Naive thymus-derived CD4-positive, alpha-beta T cell (primary cell): ENCODE results near the gene SPTBN5. TPM values are rescaled to one million over a fixed set of nuclear protein-coding genes. Genes with fewer than 3 reads are reported as not detected.

ENCODE experiments used
- ATAC-seq: fragments of 150-1000 bp; cut with Tn5 transposase; 2 replicates; pipeline ENCODE4 v1.10.0; 2021; ENCODE audit warnings: mild to moderate bottlenecking, moderate library complexity
- CTCF ChIA-PET: fragments of 350-600 bp; sonication (Branson Sonifier 250); formaldehyde crosslinking; loops from one replicate; lab custom pipeline; 2021; ENCODE audit warnings: antibody characterized with exemption; lab: Charles Lee
- POLR2A ChIA-PET: fragments of 350-600 bp; sonication (Branson Sonifier 250); formaldehyde crosslinking; loops from one replicate; lab custom pipeline; 2021; ENCODE audit warnings: antibody characterized with exemption, inconsistent platforms; lab: Charles Lee
- DNase-seq, 9 donors: peaks; one replicate each; pipeline versions ENCODE4 v3.0.0 to v3.0.0-alpha.2; 2020 to 2022; ENCODE audit warnings: mixed read lengths in 1 of 9
- H3K27ac ChIP-seq: one replicate; pipeline ENCODE4 v1.7.0; 2013; ENCODE audit warnings: mild to moderate bottlenecking, low read depth, low read length, moderate library complexity
- H3K27me3 ChIP-seq, 2 donors: one replicate each; pipeline ENCODE4 v1.7.0; 2013; ENCODE audit warnings: low read length in 2 of 2, mild to moderate bottlenecking in 2 of 2, moderate library complexity in 2 of 2; ENCODE audit not compliant: control insufficient read depth in 2 of 2, insufficient read depth in 2 of 2
- H3K36me3 ChIP-seq, 3 experiments: 1 replicate in 2 of 3; 2 replicates in 1 of 3; pipeline ENCODE4 v1.7.0; 2013; ENCODE audit warnings: low read length in 3 of 3, mild to moderate bottlenecking in 3 of 3, moderate library complexity in 1 of 3; ENCODE audit not compliant: insufficient read depth in 3 of 3, control insufficient read depth in 2 of 3
- H3K4me1 ChIP-seq, 2 donors: one replicate each; pipeline ENCODE4 v1.7.0; 2013; ENCODE audit warnings: low read length in 2 of 2, mild to moderate bottlenecking in 2 of 2, moderate library complexity in 1 of 2; ENCODE audit not compliant: control insufficient read depth in 2 of 2, insufficient read depth in 2 of 2
- H3K4me3 ChIP-seq: 2 replicates; pipeline ENCODE4 v1.7.0; 2013; ENCODE audit warnings: mild to moderate bottlenecking, low read length
- H3K9me3 ChIP-seq, 3 experiments: 1 replicate in 2 of 3; 2 replicates in 1 of 3; pipeline ENCODE4 v1.7.0; 2013; ENCODE audit warnings: low read length in 3 of 3; ENCODE audit not compliant: control insufficient read depth in 2 of 3
- H3K27ac Mint-ChIP-seq, 9 donors: one replicate each; pipeline ENCODE4 v1.8.0; 2020 to 2022; ENCODE audit warnings: mixed read lengths in 9 of 9, mild to moderate bottlenecking in 8 of 9, moderate library complexity in 5 of 9, inconsistent platforms in 2 of 9
- H3K27me3 Mint-ChIP-seq, 5 donors: one replicate each; pipeline ENCODE4 v1.8.0; 2021 to 2022; ENCODE audit warnings: mixed read lengths in 5 of 5, mild to moderate bottlenecking in 1 of 5
- H3K36me3 Mint-ChIP-seq, 5 donors: one replicate each; pipeline ENCODE4 v1.8.0; 2020 to 2022; ENCODE audit warnings: mixed read lengths in 5 of 5, mild to moderate bottlenecking in 3 of 5, inconsistent platforms in 1 of 5
- H3K4me1 Mint-ChIP-seq, 7 donors: one replicate each; pipeline ENCODE4 v1.8.0; 2020 to 2022; ENCODE audit warnings: mixed read lengths in 7 of 7, mild to moderate bottlenecking in 3 of 7, inconsistent platforms in 1 of 7
- H3K4me3 Mint-ChIP-seq, 10 donors: one replicate each; pipeline ENCODE4 v1.8.0; 2020 to 2022; ENCODE audit warnings: mild to moderate bottlenecking in 10 of 10, mixed read lengths in 10 of 10, moderate library complexity in 6 of 10, inconsistent platforms in 2 of 10
- H3K9me3 Mint-ChIP-seq, 11 donors: one replicate each; pipeline ENCODE4 v1.8.0; 2020 to 2022; ENCODE audit warnings: mixed read lengths in 11 of 11, mild to moderate bottlenecking in 4 of 11, inconsistent platforms in 1 of 11, moderate library complexity in 1 of 11
- intact Hi-C, 2 donors: fragments of 100-400 bp; cut with micrococcal nuclease; formaldehyde crosslinking; loops; one replicate each; pipeline ENCODE4 v1.15.1; 2023
- polyA plus RNA-seq, 2 donors: library from polyadenylated mRNA; unstranded; fragments of 300-500 nt; fragmentation: Illumina TruSeq; gene quantifications; one replicate each; pipeline ENCODE4 v1.2.3, GENCODE V29; 2021
- total RNA-seq, 6 experiments: library from RNA in 5 of 6; stranded (reverse) in 5 of 6; gene quantifications; 1 replicate in 5 of 6; 2 replicates in 1 of 6; pipeline ENCODE4 v1.2.3 and lab custom pipeline; 2021 to 2026

Gene SPTBN5
- total and polyA plus RNA-seq, 7 experiments from 2014 or later: 0.12 to 2.7 (median 1.7) TPM; not detected in 1

- Histone ChIP-seq H3K27ac (no peak overlapping the region), H3K36me3 (no peaks in the 10 kb centered on the region), H3K4me3 (no peak overlapping the region), H3K27me3 (no peaks in the 10 kb centered on the region), H3K4me1 (no peaks in the 10 kb centered on the region), H3K9me3 (no peaks in the 10 kb centered on the region)
- H3K4me3 Mint-ChIP-seq: no peak overlapping the region
- H3K4me1 Mint-ChIP-seq: peaks cover 0 to 14% (median 6%) of the 10 kb centered on the region in 7 donors
- ChIA-PET POLR2A (no interaction called here), CTCF (no interaction called here)
- intact Hi-C loops: no loop called here
- H3K36me3 Mint-ChIP-seq: no peaks in the 10 kb centered on the region
- DNase-seq (no peak), ATAC-seq (no peak)
- peaks cover 6 to 20% (median 10%) of the 10 kb centered on the region in 5 donors for H3K27me3 Mint-ChIP-seq
- no peak overlapping the region for H3K27ac Mint-ChIP-seq
- no peaks in the 10 kb centered on the region for H3K9me3 Mint-ChIP-seq
Observed at GRCh38 chr15:41879321-41879845, 14.5 kb downstream of the SPTBN5 start.

GRCh38 chr15:41878355-41878699, 15.5 kb downstream of the SPTBN5 start:
- Histone ChIP-seq H3K4me1 (no peaks in the 10 kb centered on the region), H3K9me3 (no peaks in the 10 kb centered on the region), H3K36me3 (no peaks in the 10 kb centered on the region), H3K27me3 (no peaks in the 10 kb centered on the region), H3K27ac (no peak overlapping the region), H3K4me3 (no peak overlapping the region)
- no peak overlapping the region for H3K4me3 Mint-ChIP-seq
- ChIA-PET POLR2A (no interaction called here), CTCF (no interaction called here)
- ATAC-seq (no peak), DNase-seq (no peak)
- no peak overlapping the region for H3K27ac Mint-ChIP-seq
- H3K9me3 Mint-ChIP-seq: no peaks in the 10 kb centered on the region
- intact Hi-C loops: no loop called here
- peaks cover 0 to 12% (median 5%) of the 10 kb centered on the region in 7 donors for H3K4me1 Mint-ChIP-seq
- no peaks in the 10 kb centered on the region for H3K36me3 Mint-ChIP-seq
- H3K27me3 Mint-ChIP-seq: peaks cover 6 to 19% (median 10%) of the 10 kb centered on the region in 5 donors

GRCh38 chr15:41877631-41878354, 16.1 kb downstream of the SPTBN5 start:
- Histone ChIP-seq H3K4me3 (no peak overlapping the region), H3K27me3 (no peaks in the 10 kb centered on the region), H3K9me3 (no peaks in the 10 kb centered on the region), H3K4me1 (no peaks in the 10 kb centered on the region), H3K27ac (no peak overlapping the region), H3K36me3 (no peaks in the 10 kb centered on the region)
- Mint-ChIP-seq H3K4me1 (peaks cover 0 to 10% (median 5%) of the 10 kb centered on the region in 7 donors), H3K27ac (no peak overlapping the region), H3K9me3 (no peaks in the 10 kb centered on the region), H3K4me3 (no peak overlapping the region), H3K36me3 (no peaks in the 10 kb centered on the region), H3K27me3 (peaks cover 6 to 15% (median 10%) of the 10 kb centered on the region in 5 donors)
- ChIA-PET POLR2A (no interaction called here), CTCF (no interaction called here)
- DNase-seq (no peak), ATAC-seq (no peak)
- intact Hi-C loops: no loop called here

- Histone ChIP-seq H3K4me1 (no peaks in the 10 kb centered on the region), H3K27me3 (no peaks in the 10 kb centered on the region), H3K36me3 (no peaks in the 10 kb centered on the region), H3K9me3 (no peaks in the 10 kb centered on the region), H3K4me3 (no peak overlapping the region), H3K27ac (no peak overlapping the region)
- H3K27ac Mint-ChIP-seq: peak overlapping the region in 1 of 9 donors; percentile 4
- CTCF ChIA-PET: no interaction called here
- DNase-seq: no peak
- H3K4me1 Mint-ChIP-seq: peaks cover 0 to 6% (median 5%) of the 10 kb centered on the region in 7 donors
- POLR2A ChIA-PET: no interaction called here
- peaks cover 6 to 14% (median 10%) of the 10 kb centered on the region in 5 donors for H3K27me3 Mint-ChIP-seq
- ATAC-seq: no peak
- no peaks in the 10 kb centered on the region for H3K9me3 Mint-ChIP-seq
- intact Hi-C loops: no loop called here
- no peaks in the 10 kb centered on the region for H3K36me3 Mint-ChIP-seq
- no peak overlapping the region for H3K4me3 Mint-ChIP-seq
Observed at GRCh38 chr15:41876689-41877088, 17.2 kb downstream of the SPTBN5 start.

- ChIA-PET CTCF (interaction anchor here (0.8 kb wide), 1 partner anchor 61 kb away, joined by 3 read pairs; no protein-coding TSS in a partner anchor), POLR2A (no interaction called here)
- no peaks in the 10 kb centered on the region for H3K36me3 Mint-ChIP-seq
- H3K9me3 Mint-ChIP-seq: no peaks in the 10 kb centered on the region
- no peak for DNase-seq
- no peak overlapping the region for H3K27ac Mint-ChIP-seq
- H3K4me3 ChIP-seq: no peak overlapping the region
- no peak overlapping the region for H3K4me3 Mint-ChIP-seq
- H3K4me1 Mint-ChIP-seq: peaks cover 0 to 3% (median under 1%) of the 10 kb centered on the region in 7 donors
- no peaks in the 10 kb centered on the region for H3K27me3 ChIP-seq
- no peaks in the 10 kb centered on the region for H3K4me1 ChIP-seq
- no peaks in the 10 kb centered on the region for H3K9me3 ChIP-seq
- H3K36me3 ChIP-seq: no peaks in the 10 kb centered on the region
- intact Hi-C loops: no loop called here
- H3K27ac ChIP-seq: no peak overlapping the region
- ATAC-seq: no peak
- H3K27me3 Mint-ChIP-seq: peaks cover 0 to 9% (median 4%) of the 10 kb centered on the region in 5 donors
Observed at GRCh38 chr15:41876007-41876406, 17.8 kb downstream of the SPTBN5 start.

- Histone ChIP-seq H3K9me3 (no peaks in the 10 kb centered on the region), H3K27ac (no peak overlapping the region), H3K4me1 (no peaks in the 10 kb centered on the region), H3K36me3 (no peaks in the 10 kb centered on the region), H3K4me3 (no peak overlapping the region), H3K27me3 (no peaks in the 10 kb centered on the region)
- H3K36me3 Mint-ChIP-seq: no peaks in the 10 kb centered on the region
- ChIA-PET CTCF (interaction anchor here (1.0 to 1.6 kb wide), 3 partner anchors 30 to 94 kb away, joined by 3 to 5 read pairs (median 3); no protein-coding TSS in a partner anchor), POLR2A (interaction anchor here (0.6 kb wide), 1 partner anchor 9 kb away, joined by 3 read pairs; no protein-coding TSS in a partner anchor)
- ATAC-seq (no peak), DNase-seq (no peak)
- intact Hi-C loops: no loop called here
- no peak overlapping the region for H3K4me3 Mint-ChIP-seq
- H3K27ac Mint-ChIP-seq: no peak overlapping the region
- peaks cover 7 to 9% (median 8%) of the 10 kb centered on the region in 7 donors for H3K4me1 Mint-ChIP-seq
- peaks cover 0 to 3% (median 0%) of the 10 kb centered on the region in 5 donors for H3K27me3 Mint-ChIP-seq
- no peaks in the 10 kb centered on the region for H3K9me3 Mint-ChIP-seq
Observed at GRCh38 chr15:41874736-41875135, 19.1 kb downstream of the SPTBN5 start.
